H9 (cell line): ENCODE data around the gene TMEM250. TPM values are rescaled to one million over a fixed set of nuclear protein-coding genes. Genes with fewer than 3 reads are reported as not detected.
"Not testable (repeated sequence)": the region's sequence is repeated elsewhere in the genome, so short reads cannot be mapped to it uniquely, and the experiment has no call there.

Experiments
- DNase-seq: peaks from one replicate; pipeline ENCODE4 v3.0.0-alpha.2; 2017
- H2AFZ ChIP-seq: one replicate; pipeline ENCODE4 v1.6.1; 2013; ENCODE audit warnings: mild to moderate bottlenecking, low read length, control low read depth, moderate library complexity
- H2AK5ac ChIP-seq: 2 replicates; pipeline ENCODE4 v1.6.1; 2013; ENCODE audit warnings: low read length, control low read depth, mixed read lengths; ENCODE audit not compliant: insufficient read length
- H2BK120ac ChIP-seq: one replicate; pipeline ENCODE4 v1.6.1; 2013; ENCODE audit warnings: low read depth, mild to moderate bottlenecking, low read length, control low read depth, inconsistent platforms; ENCODE audit not compliant: poor library complexity, severe bottlenecking
- H2BK12ac ChIP-seq: 2 replicates; pipeline ENCODE4 v1.6.1; 2013; ENCODE audit warnings: low read length, control low read depth, mixed read lengths, low read depth; ENCODE audit not compliant: insufficient read length
- H2BK15ac ChIP-seq: 2 replicates; pipeline ENCODE4 v1.6.1; 2013; ENCODE audit warnings: low read depth, low read length, control low read depth
- H2BK20ac ChIP-seq: one replicate; pipeline ENCODE4 v1.6.1; 2013; ENCODE audit warnings: low read depth, mild to moderate bottlenecking, low read length, control low read depth, inconsistent platforms; ENCODE audit not compliant: poor library complexity, severe bottlenecking
- H2BK5ac ChIP-seq: 2 replicates; pipeline ENCODE4 v1.6.1; 2013; ENCODE audit warnings: low read length, control low read depth, mixed read lengths; ENCODE audit not compliant: insufficient read length
- H3K14ac ChIP-seq: 2 replicates; pipeline ENCODE4 v1.6.1; 2013; ENCODE audit warnings: low read length, control low read depth; ENCODE audit not compliant: insufficient read depth
- H3K18ac ChIP-seq: 2 replicates; pipeline ENCODE4 v1.6.1; 2013; ENCODE audit warnings: low read depth, mild to moderate bottlenecking, mixed read lengths, low read length, control low read depth; ENCODE audit not compliant: insufficient read length
- H3K23ac ChIP-seq: 2 replicates; pipeline ENCODE4 v1.6.1; 2013; ENCODE audit warnings: low read length, control low read depth, mixed read lengths, low read depth; ENCODE audit not compliant: insufficient read length
- H3K23me2 ChIP-seq: 2 replicates; pipeline ENCODE4 v1.6.1; 2013; ENCODE audit warnings: low read depth, mild to moderate bottlenecking, mixed read lengths, low read length, control low read depth; ENCODE audit not compliant: insufficient read length, poor library complexity, severe bottlenecking
- H3K27ac ChIP-seq: 2 replicates; pipeline ENCODE4 v1.5.1; 2013; ENCODE audit warnings: low read length, control low read depth, mixed read lengths, low read depth; ENCODE audit not compliant: insufficient read length
- H3K27me3 ChIP-seq: 2 replicates; pipeline ENCODE4 v1.6.1; 2013; ENCODE audit warnings: low read length, control low read depth, inconsistent platforms; ENCODE audit not compliant: insufficient read depth
- H3K4ac ChIP-seq: 2 replicates; pipeline ENCODE4 v1.6.1; 2013; ENCODE audit warnings: low read depth, mild to moderate bottlenecking, control low read depth, inconsistent platforms, low read length, moderate library complexity
- H3K4me1 ChIP-seq: 2 replicates; pipeline ENCODE4 v1.6.1; 2013; ENCODE audit warnings: low read length, control low read depth, inconsistent platforms; ENCODE audit not compliant: insufficient read depth
- H3K4me2 ChIP-seq: 2 replicates; pipeline ENCODE4 v1.6.1; 2013; ENCODE audit warnings: low read length, control low read depth, mixed read lengths; ENCODE audit not compliant: insufficient read length, insufficient read depth
- H3K56ac ChIP-seq: 2 replicates; pipeline ENCODE4 v1.6.1; 2013; ENCODE audit warnings: low read depth, mild to moderate bottlenecking, mixed read lengths, low read length, control low read depth; ENCODE audit not compliant: insufficient read length
- H3K79me1 ChIP-seq: 2 replicates; pipeline ENCODE4 v1.6.1; 2013; ENCODE audit warnings: low read depth, mild to moderate bottlenecking, moderate library complexity, low read length, control low read depth, inconsistent platforms; ENCODE audit not compliant: insufficient read depth, poor library complexity, severe bottlenecking
- H3K79me2 ChIP-seq: 2 replicates; pipeline ENCODE4 v1.6.1; 2013; ENCODE audit warnings: low read length, control low read depth, inconsistent platforms; ENCODE audit not compliant: insufficient read depth
- H3K9ac ChIP-seq: 2 replicates; pipeline ENCODE4 v1.6.1; 2013; ENCODE audit warnings: low read length, control low read depth, mixed read lengths; ENCODE audit not compliant: insufficient read length; ENCODE audit errors: extremely low read depth
- H3K9me3 ChIP-seq: one replicate; pipeline ENCODE4 v1.6.1; 2013; ENCODE audit warnings: low read depth, low read length, inconsistent platforms; ENCODE audit not compliant: control insufficient read depth
- H3T11ph ChIP-seq: one replicate; pipeline ENCODE4 v1.6.1; 2013; ENCODE audit warnings: mild to moderate bottlenecking, low read length, control low read depth, inconsistent platforms
- H4K20me1 ChIP-seq: one replicate; pipeline ENCODE4 v1.6.1; 2013; ENCODE audit not compliant: control insufficient read depth, insufficient read length, insufficient read depth
- H4K5ac ChIP-seq: 2 replicates; pipeline ENCODE4 v1.6.1; 2013; ENCODE audit warnings: low read depth, mild to moderate bottlenecking, mixed read lengths, low read length, control low read depth; ENCODE audit not compliant: insufficient read length
- H4K8ac ChIP-seq: replicated peaks from 2 replicates; pipeline ENCODE4 v1.6.1; 2013; ENCODE audit warnings: low read length, control low read depth, mixed read lengths, low read depth; ENCODE audit not compliant: insufficient read length
- H4K91ac ChIP-seq: 2 replicates; pipeline ENCODE4 v1.6.1; 2013; ENCODE audit warnings: low read depth, mild to moderate bottlenecking, moderate library complexity, mixed read lengths, low read length, control low read depth; ENCODE audit not compliant: insufficient read length
- H3K27ac Mint-ChIP-seq, 3 experiments: 2 replicates in 2 of 3; 3 replicates in 1 of 3; pipeline ENCODE4 v1.8.0; 2020 to 2021; ENCODE audit warnings: mixed read lengths in 3 of 3, mild to moderate bottlenecking in 1 of 3, moderate library complexity in 1 of 3
- H3K27me3 Mint-ChIP-seq: 2 replicates; pipeline ENCODE4 v1.8.0; 2021; ENCODE audit warnings: low read depth, mild to moderate bottlenecking, moderate library complexity, mixed read lengths
- H3K36me3 Mint-ChIP-seq, 3 experiments: 2 replicates in 2 of 3; 3 replicates in 1 of 3; pipeline ENCODE4 v1.8.0; 2020 to 2021; ENCODE audit warnings: low read depth in 3 of 3, mixed read lengths in 3 of 3; ENCODE audit not compliant: insufficient read depth in 1 of 3
- H3K4me1 Mint-ChIP-seq, 2 experiments: 2 replicates each; pipeline ENCODE4 v1.8.0; 2020; ENCODE audit warnings: mixed read lengths in 2 of 2
- H3K4me3 Mint-ChIP-seq, 2 experiments: 2 replicates in 1 of 2; 3 replicates in 1 of 2; pipeline ENCODE4 v1.8.0; 2020 to 2021; ENCODE audit warnings: mild to moderate bottlenecking in 2 of 2, mixed read lengths in 2 of 2, moderate library complexity in 1 of 2
- H3K9me3 Mint-ChIP-seq, 2 experiments: 2 replicates in 1 of 2; 3 replicates in 1 of 2; pipeline ENCODE4 v1.8.0; 2020; ENCODE audit warnings: mild to moderate bottlenecking in 2 of 2, mixed read lengths in 2 of 2, moderate library complexity in 1 of 2
- CTCF ChIP-seq: fragments of 200-600 bp; sonication (generic); conservative IDR thresholded peaks from 3 replicates; pipeline ENCODE4 v1.8.0; 2021; ENCODE audit warnings: antibody characterized with exemption, mild to moderate bottlenecking
- WGBS: extraction: QIAGEN DNeasy Blood & Tissue Kit; methylation state at CpG from one replicate; pipeline ENCODE4 v1.1.7; 2013; ENCODE audit warnings: missing lambda C conversion rate, low lambda C conversion rate, mixed read lengths; ENCODE audit not compliant: insufficient read length; ENCODE audit errors: extremely low coverage; 5-methylcytosine and 5-hydroxymethylcytosine counted together
- total RNA-seq: library from RNA; stranded (reverse); gene quantifications from 2 replicates; pipeline ENCODE4 v1.2.1, GENCODE V29; 2021

Gene TMEM250
- total RNA-seq, 1 experiment from 2014 or later, result 48.1 TPM

- H3K9me3 ChIP-seq, result no peaks in the 10 kb centered on the region
- no peak overlapping the region for H4K5ac ChIP-seq
- peak overlapping the region in 2 of 3 experiments; percentile 50 to 65; a peak in 3 of 7 replicates for H3K27ac Mint-ChIP-seq
- no peak overlapping the region for H3K27ac ChIP-seq
- TF ChIP-seq CTCF, result no peak
- H3K79me1 ChIP-seq, result no peaks in the 10 kb centered on the region
- DNase-seq, result peak; percentile 62
- H3K23ac ChIP-seq, result no peak overlapping the region
- H3K9me3 Mint-ChIP-seq, result peaks cover 0 to 3% of the 10 kb centered on the region in 2 experiments; a peak in 2 of 5 replicates
- no peak overlapping the region for H3T11ph ChIP-seq
- H2BK5ac ChIP-seq, result no peak overlapping the region
- H3K4me2 ChIP-seq, result peak overlapping the region; percentile 30
- H3K56ac ChIP-seq, result no peak overlapping the region
- H3K4ac ChIP-seq, result no peak overlapping the region
- H2AFZ ChIP-seq, result no peak overlapping the region
- H3K27me3 ChIP-seq, result no peaks in the 10 kb centered on the region
- H3K4me1 Mint-ChIP-seq, result peaks cover 7 to 17% of the 10 kb centered on the region in 2 experiments
- no peaks in the 10 kb centered on the region for H3K23me2 ChIP-seq
- H3K14ac ChIP-seq, result peak overlapping the region; percentile 27; the same call in 1 of the 2 replicates
- no CpG with 5 or more reads among the region's 25 CpGs for WGBS
- no peak overlapping the region for H3K9ac ChIP-seq
- H3K27me3 Mint-ChIP-seq, result peaks cover 16% of the 10 kb centered on the region
- no peak overlapping the region for H2AK5ac ChIP-seq
- H3K18ac ChIP-seq, result no peak overlapping the region
- H2BK15ac ChIP-seq, result no peak overlapping the region
- H3K4me1 ChIP-seq, result no peaks in the 10 kb centered on the region; the same call in 1 of the 2 replicates
- H2BK12ac ChIP-seq, result no peak overlapping the region
- H4K20me1 ChIP-seq, result no peaks in the 10 kb centered on the region
- no peak overlapping the region for H2BK20ac ChIP-seq
- peak overlapping the region; percentile 24 to 63; a peak in 3 of 5 replicates for H3K4me3 Mint-ChIP-seq
- no peak overlapping the region for H4K91ac ChIP-seq
- H2BK120ac ChIP-seq, result no peak overlapping the region
- H3K36me3 Mint-ChIP-seq, result no peaks in the 10 kb centered on the region; a peak in 1 of 7 replicates
- no peak overlapping the region for H4K8ac ChIP-seq
- no peaks in the 10 kb centered on the region for H3K79me2 ChIP-seq
Observed at GRCh38 chr9:136151214-136151804, 32.6 kb upstream of the TMEM250 start.

GRCh38 chr9:136150664-136151213, 32.1 kb upstream of the TMEM250 start:
- not testable (repeated sequence) for DNase-seq, H3K4me3 Mint-ChIP-seq, H3K9ac ChIP-seq, H3K23me2 ChIP-seq, H4K5ac ChIP-seq, H3K4ac ChIP-seq, H3T11ph ChIP-seq, H2AFZ ChIP-seq, H3K36me3 Mint-ChIP-seq, H4K91ac ChIP-seq, H4K8ac ChIP-seq, H4K20me1 ChIP-seq, H2BK20ac ChIP-seq, H2AK5ac ChIP-seq, H3K9me3 ChIP-seq, H3K27ac Mint-ChIP-seq, H2BK5ac ChIP-seq, H3K56ac ChIP-seq, H3K9me3 Mint-ChIP-seq, H3K27me3 ChIP-seq, H3K23ac ChIP-seq, H2BK15ac ChIP-seq, H3K14ac ChIP-seq, H3K4me1 ChIP-seq, H3K79me2 ChIP-seq, H3K79me1 ChIP-seq, H3K18ac ChIP-seq, H3K27ac ChIP-seq, H2BK12ac ChIP-seq, H2BK120ac ChIP-seq
- Mint-ChIP-seq H3K4me1 (peaks cover 7 to 20% of the 10 kb centered on the region in 2 experiments), H3K27me3 (peaks cover 16% of the 10 kb centered on the region)
- WGBS, result 100% methylated on average over 3 of the region's 7 CpGs
- peak overlapping the region; percentile 30 for H3K4me2 ChIP-seq
